IMR-90 (cell line): ENCODE measurements around the gene ANXA8. TPM values are rescaled to one million over a fixed set of nuclear protein-coding genes. Genes with fewer than 3 reads are reported as not detected.

Experiments
- ATAC-seq: fragments of 200-7000 bp; cut with Tn5 transposase; 2 replicates; pipeline ENCODE4 v1.9.1; 2020; ENCODE audit warnings: low read depth, mild to moderate bottlenecking, moderate library complexity
- BruUV-seq: library from RNA; stranded (reverse); fragments of 400-500 nt; replicated peaks from 2 replicates; lab custom pipeline; 2021; lab: Mats Ljungman, UMichigan
- CTCF ChIA-PET: fragments of 300-600 bp; formaldehyde crosslinking; extraction: SDS; loops from one replicate; lab custom pipeline; 2021; ENCODE audit warnings: antibody characterized with exemption; lab: Yijun Ruan, JAX
- POLR2A ChIA-PET: fragments of 300-600 bp; sonication (Branson Sonifier 250); formaldehyde crosslinking; loops from one replicate; lab custom pipeline; 2022; ENCODE audit warnings: antibody characterized with exemption; ENCODE audit not compliant: unreplicated experiment; lab: Charles Lee
- DNase-seq: peaks from one replicate; pipeline ENCODE4 v3.0.0; 2013
- H2AFZ ChIP-seq: replicated peaks from 2 replicates; pipeline ENCODE3; 2013; ENCODE audit warnings: low read length, mild to moderate bottlenecking; ENCODE audit not compliant: poor library complexity
- H2AK5ac ChIP-seq: 2 replicates; pipeline ENCODE4 v1.6.1; 2013; ENCODE audit warnings: low read depth, low read length, inconsistent platforms
- H2AK9ac ChIP-seq: replicated peaks from 2 replicates; pipeline ENCODE3; 2013; ENCODE audit warnings: mild to moderate bottlenecking, low read depth, low read length, moderate library complexity; ENCODE audit not compliant: poor library complexity
- H2BK120ac ChIP-seq: 2 replicates; pipeline ENCODE4 v1.6.1; 2013; ENCODE audit warnings: low read depth, low read length, inconsistent platforms
- H2BK15ac ChIP-seq: 3 replicates; pipeline ENCODE4 v1.6.1; 2013; ENCODE audit warnings: low read depth, low read length, inconsistent platforms
- H2BK20ac ChIP-seq: 2 replicates; pipeline ENCODE4 v1.6.1; 2013; ENCODE audit warnings: low read depth, mild to moderate bottlenecking, inconsistent platforms, low read length, moderate library complexity
- H2BK5ac ChIP-seq: 2 replicates; pipeline ENCODE4 v1.6.1; 2013; ENCODE audit warnings: mild to moderate bottlenecking, low read depth, low read length, inconsistent platforms; ENCODE audit not compliant: poor library complexity, severe bottlenecking
- H3K14ac ChIP-seq: replicated peaks from 2 replicates; pipeline ENCODE4 v1.6.1; 2013; ENCODE audit warnings: low read depth, low read length, inconsistent platforms
- H3K18ac ChIP-seq: 2 replicates; pipeline ENCODE4 v1.6.1; 2013; ENCODE audit warnings: low read depth, low read length, control low read depth
- H3K23ac ChIP-seq: 2 replicates; pipeline ENCODE4 v1.6.1; 2013; ENCODE audit warnings: low read depth, low read length, inconsistent platforms
- H3K27ac ChIP-seq: 2 replicates; pipeline ENCODE4 v1.5.1; 2013; ENCODE audit warnings: mild to moderate bottlenecking, control low read depth, low read length; ENCODE audit not compliant: insufficient read depth
- H3K27me3 ChIP-seq: 2 replicates; pipeline ENCODE4 v1.6.1; 2013; ENCODE audit warnings: low read length; ENCODE audit not compliant: control insufficient read depth, insufficient read depth
- H3K36me3 ChIP-seq: 2 replicates; pipeline ENCODE4 v1.6.1; 2013; ENCODE audit warnings: low read length, mixed read lengths; ENCODE audit not compliant: control insufficient read depth, insufficient read depth
- H3K4ac ChIP-seq: 2 replicates; pipeline ENCODE4 v1.6.1; 2013; ENCODE audit warnings: low read depth, low read length, inconsistent platforms
- H3K4me1 ChIP-seq: 2 replicates; pipeline ENCODE4 v1.6.1; 2013; ENCODE audit warnings: low read length, mixed read lengths; ENCODE audit not compliant: control insufficient read depth, insufficient read depth
- H3K4me2 ChIP-seq: 2 replicates; pipeline ENCODE4 v1.6.1; 2013; ENCODE audit warnings: low read depth, mild to moderate bottlenecking, control low read depth, low read length, moderate library complexity
- H3K4me3 ChIP-seq: 2 replicates; pipeline ENCODE4 v1.5.1; 2013; ENCODE audit warnings: low read depth, mild to moderate bottlenecking, control low read depth, low read length, moderate library complexity; ENCODE audit not compliant: insufficient read depth
- H3K56ac ChIP-seq: 2 replicates; pipeline ENCODE4 v1.6.1; 2013; ENCODE audit warnings: low read length, inconsistent platforms; ENCODE audit not compliant: insufficient read depth; ENCODE audit errors: extremely low read depth
- H3K79me1 ChIP-seq, 2 experiments: 2 replicates each; pipeline ENCODE4 v1.6.1; 2013; ENCODE audit warnings: low read length in 2 of 2, inconsistent platforms in 1 of 2, low read depth in 1 of 2
- H3K9ac ChIP-seq: 2 replicates; pipeline ENCODE4 v1.6.1; 2013; ENCODE audit warnings: low read depth, low read length, control low read depth
- H3K9me1 ChIP-seq: 2 replicates; pipeline ENCODE4 v1.6.1; 2013; ENCODE audit warnings: low read length, inconsistent platforms; ENCODE audit not compliant: insufficient read depth
- H3K9me3 ChIP-seq: 2 replicates; pipeline ENCODE4 v1.6.1; 2013; ENCODE audit warnings: low read length; ENCODE audit not compliant: control insufficient read depth, insufficient read depth
- H4K20me1 ChIP-seq: 2 replicates; pipeline ENCODE4 v1.6.1; 2013; ENCODE audit warnings: low read length, inconsistent platforms; ENCODE audit not compliant: insufficient read depth
- H4K5ac ChIP-seq: 2 replicates; pipeline ENCODE4 v1.6.1; 2013; ENCODE audit warnings: mild to moderate bottlenecking, low read depth, low read length, control low read depth
- H4K8ac ChIP-seq, 2 experiments: 2 replicates each; pipeline ENCODE4 v1.6.1; 2013; ENCODE audit warnings: low read depth in 2 of 2, low read length in 2 of 2, control low read depth in 1 of 2, inconsistent platforms in 1 of 2
- H4K91ac ChIP-seq: 2 replicates; pipeline ENCODE4 v1.6.1; 2013; ENCODE audit warnings: low read depth, low read length, inconsistent platforms; ENCODE audit not compliant: insufficient read depth
- FOS ChIP-seq: fragments of 150-350 bp; IDR thresholded peaks from 2 replicates; pipeline ENCODE4 v1.6.1; 2016; ENCODE audit warnings: low read depth, low read length
- MAFK ChIP-seq: IDR thresholded peaks from 2 replicates; pipeline ENCODE4 v1.6.1; 2012; ENCODE audit warnings: low read depth, low read length, improper control_type of control experiment
- MAZ ChIP-seq: IDR thresholded peaks from 2 replicates; pipeline ENCODE4 v1.6.1; 2012; ENCODE audit warnings: low read depth, mild to moderate bottlenecking, low read length, improper control_type of control experiment, moderate library complexity, borderline replicate concordance
- MXI1 ChIP-seq: IDR thresholded peaks from 2 replicates; pipeline ENCODE4 v1.6.1; 2012; ENCODE audit warnings: low read depth, mild to moderate bottlenecking, low read length, moderate library complexity, borderline replicate concordance
- NFE2L2 ChIP-seq: fragments of 150-350 bp; IDR thresholded peaks from 2 replicates; pipeline ENCODE4 v1.6.1; 2016; ENCODE audit warnings: low read depth, mild to moderate bottlenecking, low read length
- POLR2A ChIP-seq: IDR thresholded peaks from 2 replicates; pipeline ENCODE4 v1.6.1; 2012; ENCODE audit warnings: mild to moderate bottlenecking, low read depth, low read length
- RAD21 ChIP-seq: IDR thresholded peaks from 2 replicates; pipeline ENCODE4 v1.6.1; 2012; ENCODE audit warnings: low read length, improper control_type of control experiment
- RCOR1 ChIP-seq: IDR thresholded peaks from 2 replicates; pipeline ENCODE4 v1.6.1; 2012; ENCODE audit warnings: mild to moderate bottlenecking, low read length, improper control_type of control experiment; ENCODE audit not compliant: insufficient replicate concordance
- RFX5 ChIP-seq: IDR thresholded peaks from 2 replicates; pipeline ENCODE4 v1.8.0; 2012; ENCODE audit warnings: low read depth, mild to moderate bottlenecking, low read length, moderate library complexity
- SMC3 ChIP-seq: fragments of 150-350 bp; IDR thresholded peaks from 2 replicates; pipeline ENCODE4 v1.6.1; 2016; ENCODE audit warnings: low read depth, mild to moderate bottlenecking, antibody characterized with exemption, low read length, moderate library complexity
- WGBS, 2 experiments: methylation state at CpG; one replicate each; pipeline versions ENCODE4 v1.1.5 to v1.1.7; 2013; ENCODE audit warnings: missing lambda C conversion rate in 2 of 2; ENCODE audit not compliant: insufficient read length in 1 of 2; ENCODE audit errors: extremely low coverage in 2 of 2; 5-methylcytosine and 5-hydroxymethylcytosine counted together
- dilution Hi-C: fragments of 300-500 bp; cut with HindIII; formaldehyde crosslinking; loops from one replicate; pipeline ENCODE4 v1.14.3; 2018; ENCODE audit warnings: low sequenced_read_pairs; ENCODE audit not compliant: unreplicated experiment
- in situ Hi-C: fragments of 300-500 bp; cut with MboI; formaldehyde crosslinking; loops from 3 replicates; pipeline ENCODE4 v1.14.3; 2019; ENCODE audit warnings: low sequenced_read_pairs, inconsistent platforms, mixed read lengths
- intact Hi-C: fragments of 100-400 bp; cut with micrococcal nuclease; formaldehyde crosslinking; loops from 2 replicates; pipeline ENCODE4 v1.10.0; 2022
- polyA plus RNA-seq, 3 experiments: library from polyadenylated mRNA; depleted of rRNA; stranded (reverse); fragments of >200 nt; gene quantifications; 2 replicates each; pipeline ENCODE4 v1.2.3, GENCODE V29; 2012; ENCODE audit warnings: low replicate concordance in 1 of 3
- total RNA-seq: library from RNA; depleted of rRNA; stranded (reverse); fragments of >200 nt; gene quantifications from 2 replicates; pipeline ENCODE4 v1.2.3, GENCODE V29; 2012
- TF ChIP-seq, protein P1 (sequence below): fragments of 150-350 bp; IDR thresholded peaks from 2 replicates; pipeline ENCODE4 v1.6.1; 2016; ENCODE audit warnings: low read depth, mild to moderate bottlenecking, low read length, moderate library complexity, borderline replicate concordance
- TF ChIP-seq, protein P2 (sequence below): fragments of 150-350 bp; IDR thresholded peaks from 2 replicates; pipeline ENCODE4 v1.6.1; 2017; ENCODE audit warnings: mild to moderate bottlenecking, antibody characterized with exemption, low read length, low read depth

Gene ANXA8
- total and polyA plus RNA-seq, 2 of the 4 experiments (the other 2 are of a cell fraction): 0.90 to 1.1 TPM

DNA sequence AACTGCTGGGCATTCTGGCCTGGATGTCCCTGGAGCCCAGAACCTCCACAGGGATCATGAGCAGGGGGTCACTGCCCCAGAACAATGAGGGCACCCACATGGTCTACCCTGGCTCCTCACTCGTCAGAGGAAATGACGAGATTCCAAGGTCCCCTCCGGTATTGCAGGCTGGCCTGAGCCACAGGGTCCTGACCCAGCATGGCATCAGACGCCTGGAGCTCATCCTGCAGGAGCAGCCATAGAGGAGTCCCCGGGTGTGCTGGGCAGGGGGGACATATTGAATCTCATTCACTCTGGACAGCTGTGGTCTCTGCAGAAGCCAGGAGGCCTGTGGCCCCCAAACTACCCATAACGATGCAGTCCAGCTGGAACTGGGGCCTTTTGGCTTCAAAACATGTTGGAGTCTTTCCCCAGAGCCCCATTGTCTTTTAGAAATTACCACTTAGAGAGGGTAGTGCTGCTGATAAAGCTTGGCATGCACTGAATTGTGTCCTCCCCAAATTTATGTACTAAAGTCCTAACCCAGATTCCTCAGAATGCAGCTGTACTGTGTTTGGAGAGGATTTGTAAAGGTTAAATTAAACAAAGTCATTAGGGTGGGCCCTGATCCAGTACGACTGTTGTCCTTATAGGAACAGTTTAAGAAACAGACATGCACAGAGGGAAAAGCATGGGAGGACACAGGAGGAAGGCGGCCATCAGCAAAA lies 27.7 kb downstream of the ANXA8 start:
- Histone ChIP-seq H2AK5ac (peak overlapping the region; percentile 5; the same call in 1 of the 2 replicates), H3K23ac (no peak overlapping the region; the same call in 1 of the 2 replicates), H2BK20ac (no peak overlapping the region), H3K56ac (no peak overlapping the region), H4K20me1 (no peaks in the 10 kb centered on the region), H3K9ac (no peak overlapping the region), H3K36me3 (no peaks in the 10 kb centered on the region), H2BK15ac (no peak overlapping the region; the same call in 2 of the 3 replicates), H2BK120ac (peak overlapping the region; percentile 32; the same call in 1 of the 2 replicates), H4K91ac (no peak overlapping the region), H3K4me1 (peaks cover 10% of the 10 kb centered on the region), H3K9me1 (peaks cover 9% of the 10 kb centered on the region; the same call in 1 of the 2 replicates), H3K14ac (peak overlapping the region; percentile 1; the same call in 1 of the 2 replicates), H3K18ac (no peak overlapping the region), H3K4ac (peak overlapping the region; percentile 30; the same call in 1 of the 2 replicates), H3K4me3 (no peak overlapping the region), H4K5ac (no peak overlapping the region), H3K27me3 (peaks cover 23% of the 10 kb centered on the region; the same call in 1 of the 2 replicates), H4K8ac (no peak overlapping the region), H2BK5ac (no peak overlapping the region), H3K4me2 (no peak overlapping the region), H3K9me3 (no peaks in the 10 kb centered on the region), H2AK9ac (no peak overlapping the region), H3K27ac (no peak overlapping the region), H3K79me1 (no peaks in the 10 kb centered on the region), H2AFZ (no peak overlapping the region)
- no CpG with 5 or more reads among the region's 8 CpGs for WGBS, 2 experiments
- no TSS peak for BruUV-seq
- ChIA-PET POLR2A (no interaction called here), CTCF (interaction anchor here (1.2 kb wide), 1 partner anchor 60 kb away, joined by 3 read pairs; no protein-coding TSS in a partner anchor)
- in situ Hi-C loops: no loop called here
- intact Hi-C loops: no loop called here
- DNase-seq (no peak), ATAC-seq (no peak)
- TF ChIP-seq, protein P1, sequence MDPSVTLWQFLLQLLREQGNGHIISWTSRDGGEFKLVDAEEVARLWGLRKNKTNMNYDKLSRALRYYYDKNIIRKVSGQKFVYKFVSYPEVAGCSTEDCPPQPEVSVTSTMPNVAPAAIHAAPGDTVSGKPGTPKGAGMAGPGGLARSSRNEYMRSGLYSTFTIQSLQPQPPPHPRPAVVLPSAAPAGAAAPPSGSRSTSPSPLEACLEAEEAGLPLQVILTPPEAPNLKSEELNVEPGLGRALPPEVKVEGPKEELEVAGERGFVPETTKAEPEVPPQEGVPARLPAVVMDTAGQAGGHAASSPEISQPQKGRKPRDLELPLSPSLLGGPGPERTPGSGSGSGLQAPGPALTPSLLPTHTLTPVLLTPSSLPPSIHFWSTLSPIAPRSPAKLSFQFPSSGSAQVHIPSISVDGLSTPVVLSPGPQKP: no peak
- TF ChIP-seq RCOR1: no peak
- TF ChIP-seq, protein P2, sequence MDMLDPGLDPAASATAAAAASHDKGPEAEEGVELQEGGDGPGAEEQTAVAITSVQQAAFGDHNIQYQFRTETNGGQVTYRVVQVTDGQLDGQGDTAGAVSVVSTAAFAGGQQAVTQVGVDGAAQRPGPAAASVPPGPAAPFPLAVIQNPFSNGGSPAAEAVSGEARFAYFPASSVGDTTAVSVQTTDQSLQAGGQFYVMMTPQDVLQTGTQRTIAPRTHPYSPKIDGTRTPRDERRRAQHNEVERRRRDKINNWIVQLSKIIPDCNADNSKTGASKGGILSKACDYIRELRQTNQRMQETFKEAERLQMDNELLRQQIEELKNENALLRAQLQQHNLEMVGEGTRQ: no peak
- TF ChIP-seq SMC3: no peak
- no peak for TF ChIP-seq MXI1
- no peak for TF ChIP-seq NFE2L2
- TF ChIP-seq MAZ: no peak
- no peak for TF ChIP-seq POLR2A
- no peak for TF ChIP-seq RAD21
- no peak for TF ChIP-seq RFX5
- TF ChIP-seq MAFK: no peak
- TF ChIP-seq FOS: no peak
- dilution Hi-C loops: no loop called here
